Progenitor cell of endocrine pancreas (in vitro differentiated cells): ENCODE data around the gene RELB. TPM values are rescaled to one million over a fixed set of nuclear protein-coding genes. Genes with fewer than 3 reads are reported as not detected.
"Not testable (repeated sequence)": the region's sequence is repeated elsewhere in the genome, so short reads cannot be mapped to it uniquely, and the experiment has no call there.

Experiments
- DNase-seq: peaks from one replicate; pipeline ENCODE4 v3.0.0; 2021; ENCODE audit warnings: low spot score; ENCODE audit not compliant: unreplicated experiment
- H3K27ac Mint-ChIP-seq: 2 replicates; pipeline ENCODE4 v1.8.0; 2021; ENCODE audit warnings: mild to moderate bottlenecking, moderate library complexity, mixed read lengths
- H3K27me3 Mint-ChIP-seq: 2 replicates; pipeline ENCODE4 v1.8.0; 2021; ENCODE audit warnings: mixed read lengths
- H3K36me3 Mint-ChIP-seq: 2 replicates; pipeline ENCODE4 v1.8.0; 2022; ENCODE audit warnings: mixed read lengths; ENCODE audit not compliant: insufficient read depth
- H3K4me1 Mint-ChIP-seq: 2 replicates; pipeline ENCODE4 v1.8.0; 2021; ENCODE audit warnings: low read depth, mixed read lengths
- H3K4me3 Mint-ChIP-seq: 2 replicates; pipeline ENCODE4 v1.8.0; 2021; ENCODE audit warnings: low read depth, mild to moderate bottlenecking, moderate library complexity, mixed read lengths
- H3K9me3 Mint-ChIP-seq: 2 replicates; pipeline ENCODE4 v1.8.0; 2021; ENCODE audit warnings: low read depth, mixed read lengths
- total RNA-seq: library from RNA; stranded (reverse); gene quantifications from 2 replicates; pipeline ENCODE4 v1.2.1, GENCODE V29; 2021
- TF ChIP-seq, protein P1 (sequence below): fragments of 200-600 bp; sonication (generic); IDR thresholded peaks from one replicate; pipeline ENCODE4 v1.5.0; 2021; ENCODE audit warnings: antibody characterized with exemption, mild to moderate bottlenecking; ENCODE audit not compliant: unreplicated experiment

The RELB gene
- total RNA-seq, 1 donor from 2014 or later, result 6.8 TPM

- Mint-ChIP-seq H3K4me3 (no peak overlapping the region), H3K9me3 (no peaks in the 10 kb centered on the region), H3K36me3 (peaks cover 8% of the 10 kb centered on the region), H3K27me3 (no peaks in the 10 kb centered on the region), H3K27ac (no peak overlapping the region), H3K4me1 (no peaks in the 10 kb centered on the region)
- DNase-seq, result no peak
- TF ChIP-seq, protein P1, sequence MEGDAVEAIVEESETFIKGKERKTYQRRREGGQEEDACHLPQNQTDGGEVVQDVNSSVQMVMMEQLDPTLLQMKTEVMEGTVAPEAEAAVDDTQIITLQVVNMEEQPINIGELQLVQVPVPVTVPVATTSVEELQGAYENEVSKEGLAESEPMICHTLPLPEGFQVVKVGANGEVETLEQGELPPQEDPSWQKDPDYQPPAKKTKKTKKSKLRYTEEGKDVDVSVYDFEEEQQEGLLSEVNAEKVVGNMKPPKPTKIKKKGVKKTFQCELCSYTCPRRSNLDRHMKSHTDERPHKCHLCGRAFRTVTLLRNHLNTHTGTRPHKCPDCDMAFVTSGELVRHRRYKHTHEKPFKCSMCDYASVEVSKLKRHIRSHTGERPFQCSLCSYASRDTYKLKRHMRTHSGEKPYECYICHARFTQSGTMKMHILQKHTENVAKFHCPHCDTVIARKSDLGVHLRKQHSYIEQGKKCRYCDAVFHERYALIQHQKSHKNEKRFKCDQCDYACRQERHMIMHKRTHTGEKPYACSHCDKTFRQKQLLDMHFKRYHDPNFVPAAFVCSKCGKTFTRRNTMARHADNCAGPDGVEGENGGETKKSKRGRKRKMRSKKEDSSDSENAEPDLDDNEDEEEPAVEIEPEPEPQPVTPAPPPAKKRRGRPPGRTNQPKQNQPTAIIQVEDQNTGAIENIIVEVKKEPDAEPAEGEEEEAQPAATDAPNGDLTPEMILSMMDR, result no peak
Observed at GRCh38 chr19:44992336-44993163, 8.7 kb upstream of the RELB start.

DNA sequence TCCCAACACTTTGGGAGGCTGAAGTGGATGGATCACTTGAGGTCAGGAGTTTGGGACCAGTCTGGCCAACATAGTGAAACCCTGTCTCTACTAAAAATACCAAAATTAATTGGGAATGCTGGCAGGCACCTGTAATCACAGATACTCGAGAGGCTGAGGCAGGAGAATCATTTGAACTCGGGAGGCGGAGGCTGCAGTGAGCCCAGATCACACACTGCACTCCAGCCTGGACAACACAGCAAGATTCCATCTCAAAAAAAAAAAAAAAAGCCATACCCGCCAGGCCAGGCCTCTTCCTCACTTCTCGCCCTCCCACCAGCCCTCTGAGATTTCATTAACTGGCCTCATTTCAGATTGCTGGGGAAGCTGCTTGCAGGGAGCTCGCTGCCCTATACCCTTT, 7.7 kb upstream of the RELB start:
- Mint-ChIP-seq H3K27me3 (peaks cover 4% of the 10 kb centered on the region), H3K4me3 (no peak overlapping the region), H3K27ac (peak overlapping the region; percentile 24), H3K9me3 (no peaks in the 10 kb centered on the region), H3K36me3 (peaks cover 8% of the 10 kb centered on the region), H3K4me1 (no peaks in the 10 kb centered on the region)
- TF ChIP-seq, protein P1, result no peak
- DNase-seq, result no peak

DNA sequence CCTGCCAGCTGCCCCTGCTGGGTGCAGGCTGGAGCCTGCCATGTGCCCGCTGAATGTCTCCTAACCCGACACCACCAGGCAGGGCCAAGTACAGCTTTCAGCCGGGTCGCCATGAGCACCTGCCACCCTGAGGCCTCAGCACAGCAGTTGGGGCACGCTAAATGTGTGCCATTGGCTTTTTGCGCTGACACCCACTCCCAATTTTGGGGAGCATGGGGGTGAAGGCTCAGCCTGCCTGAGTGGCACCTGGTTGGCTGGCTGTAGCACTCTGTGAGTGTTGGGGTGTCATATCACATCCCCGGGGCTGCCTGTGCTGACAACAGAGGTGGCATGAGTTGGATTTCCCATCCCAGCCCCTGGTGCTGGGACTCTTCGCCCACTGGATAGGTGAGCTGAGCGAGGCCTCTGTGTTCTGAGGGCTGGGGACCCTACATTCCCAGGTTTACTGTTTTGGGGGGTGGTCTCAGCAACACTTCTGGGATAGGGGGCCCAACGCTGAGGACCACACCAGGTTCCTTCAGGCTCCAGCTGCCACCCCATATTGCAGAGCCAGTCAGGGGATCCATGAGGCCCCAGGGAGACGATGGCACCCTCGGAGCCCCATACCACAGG, 7.2 kb upstream of the RELB start:
- Mint-ChIP-seq H3K4me1 (no peaks in the 10 kb centered on the region), H3K4me3 (no peak overlapping the region), H3K36me3 (peaks cover 7% of the 10 kb centered on the region), H3K27ac (no peak overlapping the region), H3K9me3 (no peaks in the 10 kb centered on the region), H3K27me3 (peaks cover 4% of the 10 kb centered on the region)
- no peak for DNase-seq
- TF ChIP-seq, protein P1, result no peak

DNA sequence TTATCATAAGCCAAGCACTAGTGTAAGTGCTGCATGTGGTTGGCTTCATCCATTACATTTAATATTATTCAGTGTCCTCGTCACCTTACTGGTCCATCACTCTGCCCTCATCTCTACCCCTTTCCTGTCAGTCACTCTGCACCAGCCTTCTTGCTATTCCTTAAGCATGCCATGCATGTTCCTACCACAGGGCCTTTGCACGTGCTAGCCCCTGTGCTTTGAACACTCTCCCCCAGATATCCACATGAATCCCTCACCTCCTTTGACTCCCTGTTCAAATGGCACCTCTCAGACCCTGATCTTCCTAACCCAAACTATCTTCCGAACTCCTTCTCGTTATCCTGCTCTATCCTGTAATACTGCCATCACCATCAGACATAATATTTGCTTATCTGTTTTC, 3.2 kb upstream of the RELB start:
- peaks cover 1% of the 10 kb centered on the region for H3K4me1 Mint-ChIP-seq
- H3K36me3 Mint-ChIP-seq, result peaks cover 5% of the 10 kb centered on the region
- DNase-seq, result no peak
- no peaks in the 10 kb centered on the region for H3K9me3 Mint-ChIP-seq
- H3K27ac Mint-ChIP-seq, result no peak overlapping the region
- H3K4me3 Mint-ChIP-seq, result no peak overlapping the region
- H3K27me3 Mint-ChIP-seq, result peaks cover 4% of the 10 kb centered on the region
- TF ChIP-seq, protein P1, result no peak

- H3K4me3 Mint-ChIP-seq, H3K36me3 Mint-ChIP-seq, H3K9me3 Mint-ChIP-seq, H3K4me1 Mint-ChIP-seq, H3K27me3 Mint-ChIP-seq, H3K27ac Mint-ChIP-seq, DNase-seq: not testable (repeated sequence)
Observed at GRCh38 chr19:44999131-44999925, 1.9 kb upstream of the RELB start.

DNA sequence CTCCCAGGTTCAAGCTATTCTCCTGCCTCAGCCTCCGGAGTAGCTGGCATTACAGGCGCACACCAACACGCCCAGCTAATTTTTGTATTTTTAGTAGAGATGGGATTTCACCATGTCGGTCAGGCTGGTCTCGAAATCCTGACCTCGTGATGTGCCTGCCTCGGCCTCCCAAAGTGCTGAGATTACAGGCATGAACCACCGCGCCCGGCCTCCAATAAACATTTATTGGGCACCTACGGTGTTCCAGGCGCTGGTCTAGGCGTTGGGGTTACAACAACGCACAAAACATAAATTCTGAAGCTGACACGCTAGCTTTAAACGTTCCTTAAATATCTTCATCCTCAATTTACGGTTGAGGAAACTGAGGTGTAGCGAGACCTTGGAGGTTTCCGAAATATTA, 599 bp upstream of the RELB start:
- H3K36me3 Mint-ChIP-seq, H3K9me3 Mint-ChIP-seq, DNase-seq, H3K27me3 Mint-ChIP-seq, H3K4me1 Mint-ChIP-seq: not testable (repeated sequence)
- Mint-ChIP-seq H3K4me3 (peak overlapping the region; percentile 55), H3K27ac (peak overlapping the region; percentile 71)
